Astrocyte of the cerebellum (primary cell): ENCODE measurements around the gene TNNC2.

Experiments
- DNase-seq: peaks from one replicate; pipeline ENCODE4 v3.0.0-alpha.2; 2011; ENCODE audit warnings: low read depth
- H3K4me3 ChIP-seq: 2 replicates; pipeline ENCODE4 v1.5.1; 2011; ENCODE audit warnings: mild to moderate bottlenecking, low read depth, low read length, moderate library complexity
- CTCF ChIP-seq: IDR thresholded peaks from 2 replicates; pipeline ENCODE4 v1.5.1; 2012; ENCODE audit warnings: low read length, low read depth, moderate library complexity, mild to moderate bottlenecking; ENCODE audit errors: missing control alignments
- in situ Hi-C: cut with HindIII; loops from 2 replicates; pipeline ENCODE4 v1.10.0; 2017; ENCODE audit warnings: low sequenced_read_pairs

TNNC2 gene

DNA sequence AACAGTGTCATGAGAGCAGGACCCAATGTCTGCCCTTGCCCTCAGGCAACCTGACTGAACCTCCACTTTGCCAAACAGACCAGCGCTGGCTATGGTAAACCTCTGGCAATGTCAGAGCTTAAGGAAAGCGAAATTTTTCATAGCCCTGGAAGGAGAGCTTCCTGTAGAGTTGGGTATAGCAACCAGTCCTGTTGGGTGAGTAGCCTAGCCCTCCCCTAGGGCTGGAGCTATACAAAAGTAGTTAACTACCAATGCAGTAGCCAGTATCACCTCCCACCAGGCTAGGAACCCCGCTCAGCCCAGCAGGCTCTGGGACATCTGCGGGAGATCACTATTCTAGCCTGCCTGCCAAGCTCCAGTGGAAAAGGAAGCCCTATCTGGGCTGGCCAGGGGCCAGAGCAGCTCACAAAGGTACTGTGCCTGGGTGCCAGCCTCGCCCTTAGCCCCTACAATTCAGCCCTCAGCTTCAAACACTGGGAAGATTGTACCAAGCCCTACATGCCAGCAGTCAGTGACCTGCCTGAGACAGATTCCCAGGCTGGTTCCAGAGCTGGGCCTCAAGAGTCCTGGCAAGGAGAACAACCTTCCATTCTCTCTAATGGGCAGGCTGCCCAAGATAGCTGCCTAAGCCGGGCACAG is 43.3 kb downstream of the TNNC2 start:
- in situ Hi-C loops: no loop called here
- no peak for DNase-seq
- no peak for TF ChIP-seq CTCF
- no peak overlapping the region for H3K4me3 ChIP-seq

- in situ Hi-C loops: no loop called here
- DNase-seq: no peak
Observed at GRCh38 chr20:45782890-45783289, 44.2 kb downstream of the TNNC2 start.

DNA sequence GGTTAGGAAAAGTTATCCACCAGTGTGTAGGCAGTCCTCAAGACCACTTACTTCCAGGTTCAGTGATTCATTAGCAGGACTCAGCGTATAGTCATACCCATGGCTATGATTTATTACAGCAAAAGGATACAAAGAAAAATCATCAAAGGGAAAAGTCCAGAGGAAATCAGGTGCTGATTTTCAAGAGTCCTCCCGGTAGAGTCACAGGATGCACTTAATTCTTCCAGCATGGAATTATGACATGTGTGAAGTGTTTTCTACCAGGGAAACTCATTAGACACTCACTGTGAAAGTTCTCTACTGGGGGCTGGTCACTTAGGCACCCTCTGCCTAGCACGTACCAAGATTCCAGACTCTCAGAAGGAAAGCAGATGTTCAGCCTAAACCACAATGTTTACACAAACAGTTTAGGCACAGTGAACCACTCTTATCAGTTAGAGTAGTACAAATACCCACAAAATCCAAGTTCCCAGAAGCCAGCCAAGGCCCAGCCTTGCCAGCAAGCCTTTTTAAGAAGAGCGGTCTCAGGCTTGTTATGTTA is 45.7 kb downstream of the TNNC2 start:
- TF ChIP-seq CTCF: no peak
- in situ Hi-C loops: no loop called here
- peak; percentile 27 for DNase-seq
- no peak overlapping the region for H3K4me3 ChIP-seq

More at GRCh38 chr20:45782890-45783289, 44.2 kb downstream of the TNNC2 start:
- H3K4me3 ChIP-seq: no peak overlapping the region
- TF ChIP-seq CTCF: no peak

- H3K4me3 ChIP-seq: no peak overlapping the region
- TF ChIP-seq CTCF: no peak
- in situ Hi-C loops: no loop called here
- DNase-seq: no peak
Observed at GRCh38 chr20:45780159-45780558, 47.0 kb downstream of the TNNC2 start.

- no peak for TF ChIP-seq CTCF
- peak; percentile 99 for DNase-seq
- in situ Hi-C loops: no loop called here
- H3K4me3 ChIP-seq: no peak overlapping the region
Observed at GRCh38 chr20:45779011-45779915, 47.8 kb downstream of the TNNC2 start.

DNA sequence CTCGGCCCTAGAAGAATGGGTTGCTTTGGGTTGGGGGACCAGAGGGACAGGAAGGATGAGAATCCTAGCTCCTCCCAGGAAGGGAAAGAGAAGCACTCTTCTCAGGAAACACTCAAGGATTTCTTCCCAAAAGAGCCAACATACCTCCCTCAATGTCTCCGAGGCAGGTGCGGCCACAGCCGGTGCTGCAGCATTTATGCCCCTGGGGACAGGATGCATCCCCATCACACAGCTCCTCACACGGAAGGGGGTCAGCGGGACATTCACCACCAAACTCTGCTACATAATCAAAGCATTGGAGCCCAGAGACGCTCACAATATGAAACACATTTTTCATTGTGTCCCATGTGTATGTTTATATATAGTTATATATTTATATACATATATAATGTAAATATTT is 50.2 kb downstream of the TNNC2 start:
- TF ChIP-seq CTCF: no peak
- DNase-seq: no peak
- H3K4me3 ChIP-seq: no peak overlapping the region
- in situ Hi-C loops: no loop called here
